Measurements from ENCODE around the gene STYXL2.
A peak's percentile ranks its signal among the peaks of the same experiment; 100 is the strongest.

STYXL2 gene

DNA sequence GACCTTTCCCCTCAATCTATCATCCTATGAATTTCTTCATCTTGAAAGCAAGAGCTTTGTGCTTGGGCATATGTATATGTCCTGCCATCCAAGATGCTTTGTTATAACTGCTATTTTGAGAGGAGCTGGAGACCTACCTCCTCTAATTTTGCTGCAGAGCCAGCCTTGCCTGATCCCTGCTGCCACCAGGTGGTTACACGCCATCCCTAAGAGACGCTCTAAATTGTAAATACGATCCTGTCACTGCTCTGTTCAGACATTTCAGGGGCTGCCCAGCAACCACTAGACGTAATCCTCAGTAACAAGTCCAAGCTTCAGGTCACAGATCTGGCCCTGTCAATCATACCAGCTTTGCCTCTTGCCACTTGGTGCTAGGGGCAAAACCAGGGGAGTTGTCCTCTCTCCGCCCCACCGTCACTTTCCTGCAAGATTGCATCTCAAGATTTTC, 36.6 kb upstream of the STYXL2 start (continued):
- TF ChIP-seq, protein P1, sequence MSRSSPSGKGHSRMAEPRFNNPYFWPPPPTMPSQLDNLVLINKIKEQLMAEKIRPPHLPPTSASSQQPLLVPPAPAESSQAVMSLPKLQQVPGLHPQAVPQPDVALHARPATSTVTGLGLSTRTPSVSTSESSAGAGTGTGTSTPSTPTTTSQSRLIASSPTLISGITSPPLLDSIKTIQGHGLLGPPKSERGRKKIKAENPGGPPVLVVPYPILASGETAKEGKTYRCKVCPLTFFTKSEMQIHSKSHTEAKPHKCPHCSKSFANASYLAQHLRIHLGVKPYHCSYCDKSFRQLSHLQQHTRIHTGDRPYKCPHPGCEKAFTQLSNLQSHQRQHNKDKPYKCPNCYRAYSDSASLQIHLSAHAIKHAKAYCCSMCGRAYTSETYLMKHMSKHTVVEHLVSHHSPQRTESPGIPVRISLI (tag by site-specific recombination; IDR thresholded peaks at IDR 0.05), result no peak
- TF ChIP-seq ZNF211 (tag by site-specific recombination; IDR thresholded peaks at IDR 0.05; ENCODE audit: low read depth), result no peak
- TF ChIP-seq TRIM28 (IDR thresholded peaks at IDR 0.05; ENCODE audit: borderline replicate concordance, low read length), result peak; percentile 63; the same call in 1 of the 2 replicates
- no peak for TF ChIP-seq ZNF776 (tag by site-specific recombination; IDR thresholded peaks at IDR 0.05; ENCODE audit: borderline replicate concordance)
- no peak for TF ChIP-seq ZNF335 (tag by site-specific recombination; conservative IDR thresholded peaks at IDR 0.05)
- no peak for TF ChIP-seq ZNF248 (tag by site-specific recombination; IDR thresholded peaks at IDR 0.05)
- TF ChIP-seq ZSCAN23 (tag by site-specific recombination; IDR thresholded peaks at IDR 0.05), result no peak
- TF ChIP-seq ZNF501 (tag by site-specific recombination; IDR thresholded peaks at IDR 0.05), result peak; percentile 9; the same call in 1 of the 2 replicates
- 0 out of 2 replicates have a peak, but pooled peaks have one; percentile 10 for TF ChIP-seq SP7 (tag by site-specific recombination; IDR thresholded peaks at IDR 0.05)
- TF ChIP-seq ZNF416 (tag by site-specific recombination; IDR thresholded peaks at IDR 0.05), result no peak
- TF ChIP-seq KLF9 (tag by site-specific recombination; IDR thresholded peaks at IDR 0.05; ENCODE audit: low read depth), result no peak

DNA sequence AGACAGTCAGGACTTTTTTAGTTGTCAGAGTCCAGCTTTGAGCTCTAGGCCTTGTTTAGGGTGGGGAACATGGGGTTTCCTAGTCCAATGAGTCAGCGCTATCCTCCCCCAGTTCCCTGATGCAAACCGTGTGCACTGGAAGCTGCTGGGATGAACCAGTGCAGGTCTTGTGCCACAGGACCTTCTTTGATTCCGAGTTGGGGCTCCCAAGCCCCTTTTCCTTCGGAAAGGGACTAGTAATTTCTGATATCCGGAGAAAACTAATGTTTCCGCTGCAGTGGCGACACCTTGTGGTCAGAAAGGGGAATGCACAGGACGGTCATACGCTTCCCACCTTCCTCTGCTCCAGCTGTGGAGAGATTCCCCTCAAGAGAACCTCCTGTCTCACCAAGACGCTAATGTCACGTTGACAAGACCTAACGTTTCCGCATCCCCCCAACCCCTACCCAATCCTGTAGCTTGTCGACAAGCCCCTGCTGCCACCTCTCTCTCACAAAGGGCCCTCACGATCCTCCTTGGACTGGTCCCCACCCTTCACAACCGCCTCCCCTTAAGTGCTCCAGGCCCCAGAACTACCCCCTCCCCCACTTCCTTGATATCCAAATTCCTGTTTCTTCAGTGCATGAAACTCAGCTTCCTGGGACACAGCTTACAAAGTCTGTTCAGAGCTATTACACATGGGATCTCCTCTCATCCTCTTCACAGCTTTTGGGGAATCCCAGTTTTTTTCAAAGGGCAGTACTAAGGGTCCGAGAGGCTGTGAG, 34.6 kb upstream of the STYXL2 start:
- Histone ChIP-seq H3K36me3 (ENCODE audit: control insufficient read depth in 2 of 2, insufficient read depth in 1 of 2, low read length in 2 of 2) (no peaks in the 10 kb centered on the region), H3K9me3 (ENCODE audit: control insufficient read depth, insufficient read depth, low read depth, low read length) (no peaks in the 10 kb centered on the region), H3K4me1 (ENCODE audit: control insufficient read depth, insufficient read depth, low read length) (no peaks in the 10 kb centered on the region), H3K4me3 (ENCODE audit: low read depth, low read length) (no peak overlapping the region), H3K27ac (ENCODE audit: extremely low read depth, low read depth, low read length) (no peak overlapping the region)
- CTCF ChIA-PET, result interaction anchor here (0.6 to 16.2 kb wide), 74 partner anchors 8 to 1407 kb away, joined by 3 to 702 read pairs (median 4); partner anchors contain the start of gene TADA1
- POLR2A ChIA-PET, result interaction anchor here (1.4 to 1.5 kb wide), 2 partner anchors 141 to 161 kb away, joined by 3 to 4 read pairs; partner anchors contain the start of gene POU2F1
- 0 out of 2 replicates have a peak, but pooled peaks have one; percentile 4 for TF ChIP-seq TRIM28 (IDR thresholded peaks at IDR 0.05; ENCODE audit: borderline replicate concordance, low read length)
- TF ChIP-seq, protein P2, sequence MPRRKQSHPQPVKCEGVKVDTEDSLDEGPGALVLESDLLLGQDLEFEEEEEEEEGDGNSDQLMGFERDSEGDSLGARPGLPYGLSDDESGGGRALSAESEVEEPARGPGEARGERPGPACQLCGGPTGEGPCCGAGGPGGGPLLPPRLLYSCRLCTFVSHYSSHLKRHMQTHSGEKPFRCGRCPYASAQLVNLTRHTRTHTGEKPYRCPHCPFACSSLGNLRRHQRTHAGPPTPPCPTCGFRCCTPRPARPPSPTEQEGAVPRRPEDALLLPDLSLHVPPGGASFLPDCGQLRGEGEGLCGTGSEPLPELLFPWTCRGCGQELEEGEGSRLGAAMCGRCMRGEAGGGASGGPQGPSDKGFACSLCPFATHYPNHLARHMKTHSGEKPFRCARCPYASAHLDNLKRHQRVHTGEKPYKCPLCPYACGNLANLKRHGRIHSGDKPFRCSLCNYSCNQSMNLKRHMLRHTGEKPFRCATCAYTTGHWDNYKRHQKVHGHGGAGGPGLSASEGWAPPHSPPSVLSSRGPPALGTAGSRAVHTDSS (tag by site-specific recombination; IDR thresholded peaks at IDR 0.05), result 0 out of 2 replicates have a peak, but pooled peaks have one; percentile 5
- TF ChIP-seq ZFP69B (tag by site-specific recombination; IDR thresholded peaks at IDR 0.05), result peak; percentile 26; the same call in 1 of the 2 replicates
- TF ChIP-seq, protein P3, sequence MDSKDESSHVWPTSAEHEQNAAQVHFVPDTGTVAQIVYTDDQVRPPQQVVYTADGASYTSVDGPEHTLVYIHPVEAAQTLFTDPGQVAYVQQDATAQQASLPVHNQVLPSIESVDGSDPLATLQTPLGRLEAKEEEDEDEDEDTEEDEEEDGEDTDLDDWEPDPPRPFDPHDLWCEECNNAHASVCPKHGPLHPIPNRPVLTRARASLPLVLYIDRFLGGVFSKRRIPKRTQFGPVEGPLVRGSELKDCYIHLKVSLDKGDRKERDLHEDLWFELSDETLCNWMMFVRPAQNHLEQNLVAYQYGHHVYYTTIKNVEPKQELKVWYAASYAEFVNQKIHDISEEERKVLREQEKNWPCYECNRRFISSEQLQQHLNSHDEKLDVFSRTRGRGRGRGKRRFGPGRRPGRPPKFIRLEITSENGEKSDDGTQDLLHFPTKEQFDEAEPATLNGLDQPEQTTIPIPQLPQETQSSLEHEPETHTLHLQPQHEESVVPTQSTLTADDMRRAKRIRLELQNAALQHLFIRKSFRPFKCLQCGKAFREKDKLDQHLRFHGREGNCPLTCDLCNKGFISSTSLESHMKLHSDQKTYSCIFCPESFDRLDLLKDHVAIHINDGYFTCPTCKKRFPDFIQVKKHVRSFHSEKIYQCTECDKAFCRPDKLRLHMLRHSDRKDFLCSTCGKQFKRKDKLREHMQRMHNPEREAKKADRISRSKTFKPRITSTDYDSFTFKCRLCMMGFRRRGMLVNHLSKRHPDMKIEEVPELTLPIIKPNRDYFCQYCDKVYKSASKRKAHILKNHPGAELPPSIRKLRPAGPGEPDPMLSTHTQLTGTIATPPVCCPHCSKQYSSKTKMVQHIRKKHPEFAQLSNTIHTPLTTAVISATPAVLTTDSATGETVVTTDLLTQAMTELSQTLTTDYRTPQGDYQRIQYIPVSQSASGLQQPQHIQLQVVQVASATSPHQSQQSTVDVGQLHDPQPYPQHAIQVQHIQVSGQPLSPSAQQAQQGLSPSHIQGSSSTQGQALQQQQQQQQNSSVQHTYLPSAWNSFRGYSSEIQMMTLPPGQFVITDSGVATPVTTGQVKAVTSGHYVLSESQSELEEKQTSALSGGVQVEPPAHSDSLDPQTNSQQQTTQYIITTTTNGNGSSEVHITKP (tag by site-specific recombination; IDR thresholded peaks at IDR 0.05), result no peak
- peak; percentile 32; the same call in 1 of the 2 replicates for TF ChIP-seq ZNF561 (tag by site-specific recombination; IDR thresholded peaks at IDR 0.05; ENCODE audit: borderline replicate concordance)
- TF ChIP-seq ZNF76 (tag by site-specific recombination; IDR thresholded peaks at IDR 0.05; ENCODE audit: borderline replicate concordance, low read depth), result peak; percentile 63; the same call in 1 of the 2 replicates
- TF ChIP-seq ZNF366 (tag by site-specific recombination; conservative IDR thresholded peaks at IDR 0.05), result 0 out of 2 replicates have a peak, but pooled peaks have one; percentile 22
- TF ChIP-seq ZBTB48 (tag by site-specific recombination; IDR thresholded peaks at IDR 0.05), result no peak
- TF ChIP-seq SP7 (tag by site-specific recombination; IDR thresholded peaks at IDR 0.05), result peak; percentile 33; the same call in 1 of the 2 replicates
- TF ChIP-seq ZXDB (tag by site-specific recombination; IDR thresholded peaks at IDR 0.05), result peak; percentile 30; the same call in 1 of the 2 replicates
- TF ChIP-seq ZNF701 (tag by site-specific recombination; IDR thresholded peaks at IDR 0.05), result no peak
- TF ChIP-seq, protein P4, sequence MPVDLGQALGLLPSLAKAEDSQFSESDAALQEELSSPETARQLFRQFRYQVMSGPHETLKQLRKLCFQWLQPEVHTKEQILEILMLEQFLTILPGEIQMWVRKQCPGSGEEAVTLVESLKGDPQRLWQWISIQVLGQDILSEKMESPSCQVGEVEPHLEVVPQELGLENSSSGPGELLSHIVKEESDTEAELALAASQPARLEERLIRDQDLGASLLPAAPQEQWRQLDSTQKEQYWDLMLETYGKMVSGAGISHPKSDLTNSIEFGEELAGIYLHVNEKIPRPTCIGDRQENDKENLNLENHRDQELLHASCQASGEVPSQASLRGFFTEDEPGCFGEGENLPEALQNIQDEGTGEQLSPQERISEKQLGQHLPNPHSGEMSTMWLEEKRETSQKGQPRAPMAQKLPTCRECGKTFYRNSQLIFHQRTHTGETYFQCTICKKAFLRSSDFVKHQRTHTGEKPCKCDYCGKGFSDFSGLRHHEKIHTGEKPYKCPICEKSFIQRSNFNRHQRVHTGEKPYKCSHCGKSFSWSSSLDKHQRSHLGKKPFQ (tag by site-specific recombination; IDR thresholded peaks at IDR 0.05), result no peak
- TF ChIP-seq, protein P5, sequence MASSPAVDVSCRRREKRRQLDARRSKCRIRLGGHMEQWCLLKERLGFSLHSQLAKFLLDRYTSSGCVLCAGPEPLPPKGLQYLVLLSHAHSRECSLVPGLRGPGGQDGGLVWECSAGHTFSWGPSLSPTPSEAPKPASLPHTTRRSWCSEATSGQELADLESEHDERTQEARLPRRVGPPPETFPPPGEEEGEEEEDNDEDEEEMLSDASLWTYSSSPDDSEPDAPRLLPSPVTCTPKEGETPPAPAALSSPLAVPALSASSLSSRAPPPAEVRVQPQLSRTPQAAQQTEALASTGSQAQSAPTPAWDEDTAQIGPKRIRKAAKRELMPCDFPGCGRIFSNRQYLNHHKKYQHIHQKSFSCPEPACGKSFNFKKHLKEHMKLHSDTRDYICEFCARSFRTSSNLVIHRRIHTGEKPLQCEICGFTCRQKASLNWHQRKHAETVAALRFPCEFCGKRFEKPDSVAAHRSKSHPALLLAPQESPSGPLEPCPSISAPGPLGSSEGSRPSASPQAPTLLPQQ (tag by site-specific recombination; IDR thresholded peaks at IDR 0.05), result peak; percentile 23; the same call in 1 of the 2 replicates
- TF ChIP-seq ZNF473 (tag by site-specific recombination; IDR thresholded peaks at IDR 0.05), result no peak
- TF ChIP-seq ZNF654 (tag by site-specific recombination; IDR thresholded peaks at IDR 0.05; ENCODE audit: low read depth), result peak; percentile 88
- TF ChIP-seq ZNF324 (tag by site-specific recombination; IDR thresholded peaks at IDR 0.05), result 0 out of 2 replicates have a peak, but pooled peaks have one; percentile 28
- no peak for TF ChIP-seq ZNF169 (tag by site-specific recombination; IDR thresholded peaks at IDR 0.05)
